Activated naive CD4-positive, alpha-beta T cell treated with anti-CD3 and anti-CD28 coated beads for 36 hours (primary cell): ENCODE data around the gene CDCA7. TPM values are rescaled to one million over a fixed set of nuclear protein-coding genes. Genes with fewer than 3 reads are reported as not detected.
"Not testable (repeated sequence)": the region's sequence is repeated elsewhere in the genome, so short reads cannot be mapped to it uniquely, and the experiment has no call there.

Experiments used
- CTCF ChIA-PET: fragments of 350-600 bp; sonication (Branson Sonifier 250); formaldehyde crosslinking; loops from one replicate; lab custom pipeline; 2021; ENCODE audit warnings: antibody characterized with exemption; lab: Charles Lee
- DNase-seq: peaks from one replicate; pipeline ENCODE4 v3.0.0-alpha.2; 2020
- H3K27ac Mint-ChIP-seq: one replicate; pipeline ENCODE4 v1.8.0; 2021; ENCODE audit warnings: mild to moderate bottlenecking, mixed read lengths
- H3K27me3 Mint-ChIP-seq: one replicate; pipeline ENCODE4 v1.8.0; 2021; ENCODE audit warnings: low read depth, mixed read lengths
- H3K36me3 Mint-ChIP-seq: one replicate; pipeline ENCODE4 v1.8.0; 2021; ENCODE audit warnings: low read depth, mixed read lengths
- H3K4me1 Mint-ChIP-seq: one replicate; pipeline ENCODE4 v1.8.0; 2021; ENCODE audit warnings: low read depth, mixed read lengths
- H3K4me3 Mint-ChIP-seq: one replicate; pipeline ENCODE4 v1.8.0; 2021; ENCODE audit warnings: mild to moderate bottlenecking, moderate library complexity, mixed read lengths
- H3K9me3 Mint-ChIP-seq: one replicate; pipeline ENCODE4 v1.8.0; 2021; ENCODE audit warnings: mixed read lengths
- intact Hi-C: fragments of 100-400 bp; cut with micrococcal nuclease; formaldehyde crosslinking; loops from one replicate; pipeline ENCODE4 v1.15.1; 2023
- total RNA-seq, 2 experiments: library from RNA; stranded (reverse); gene quantifications; one replicate each; pipeline ENCODE4 v1.2.3, GENCODE V29; 2021

Gene CDCA7
- total RNA-seq, 2 experiments from 2014 or later: 74.0 to 74.7 TPM

DNA sequence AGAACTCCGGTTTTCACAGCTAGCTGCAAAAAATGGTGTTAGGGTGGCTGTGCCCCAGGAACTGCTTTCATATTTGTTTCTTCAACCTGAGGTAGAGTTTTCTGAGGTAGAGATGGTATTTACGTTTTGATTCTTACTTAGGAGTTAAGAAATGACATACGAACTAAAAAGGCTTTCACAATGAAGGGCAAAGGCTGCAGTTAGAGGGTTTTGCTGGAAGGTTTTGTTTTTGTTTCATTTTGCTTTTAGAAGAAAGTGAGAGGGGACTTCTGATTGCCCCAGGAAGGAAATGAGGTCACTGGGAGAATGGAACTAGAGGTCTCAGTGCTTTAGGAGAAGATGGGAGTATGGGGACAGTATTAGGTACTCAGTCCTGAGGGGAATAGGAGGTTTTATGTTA, 15.5 kb downstream of the CDCA7 start:
- Mint-ChIP-seq H3K4me3 (no peak overlapping the region), H3K36me3 (peaks cover 47% of the 10 kb centered on the region), H3K9me3 (no peaks in the 10 kb centered on the region), H3K4me1 (peaks cover 14% of the 10 kb centered on the region), H3K27me3 (no peaks in the 10 kb centered on the region), H3K27ac (peak overlapping the region; percentile 56)
- CTCF ChIA-PET: no interaction called here
- DNase-seq: no peak
- intact Hi-C loops: loop anchor here (1.0 kb wide), 1 partner anchor 15 kb away; no protein-coding TSS in a partner anchor

DNA sequence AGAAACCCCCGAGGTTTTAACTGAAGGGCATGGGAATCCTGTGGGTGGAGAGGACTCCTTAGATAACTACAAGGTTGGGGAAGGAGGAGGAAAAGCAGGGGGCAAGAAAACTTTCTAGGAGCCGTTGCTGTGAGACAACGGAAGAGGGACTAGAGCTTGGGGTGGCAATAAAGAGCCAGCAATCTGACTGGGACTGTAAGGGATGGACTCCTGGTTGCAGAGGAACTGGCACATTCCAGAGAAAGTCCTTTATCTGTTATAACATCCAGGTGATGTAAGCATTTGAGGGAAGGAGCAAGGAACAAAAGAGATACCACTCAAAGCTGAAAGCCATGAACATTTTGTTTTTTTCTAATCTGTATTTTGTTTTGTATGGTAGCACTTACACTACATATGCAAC, 16.4 kb downstream of the CDCA7 start:
- Mint-ChIP-seq H3K36me3 (peaks cover 40% of the 10 kb centered on the region), H3K27ac (peak overlapping the region; percentile 56), H3K4me1 (peaks cover 14% of the 10 kb centered on the region), H3K9me3 (no peaks in the 10 kb centered on the region), H3K27me3 (no peaks in the 10 kb centered on the region), H3K4me3 (no peak overlapping the region)
- no peak for DNase-seq
- CTCF ChIA-PET: interaction anchor here (0.9 kb wide), 1 partner anchor 9 kb away, joined by 3 read pairs; no protein-coding TSS in a partner anchor
- intact Hi-C loops: no loop called here

DNA sequence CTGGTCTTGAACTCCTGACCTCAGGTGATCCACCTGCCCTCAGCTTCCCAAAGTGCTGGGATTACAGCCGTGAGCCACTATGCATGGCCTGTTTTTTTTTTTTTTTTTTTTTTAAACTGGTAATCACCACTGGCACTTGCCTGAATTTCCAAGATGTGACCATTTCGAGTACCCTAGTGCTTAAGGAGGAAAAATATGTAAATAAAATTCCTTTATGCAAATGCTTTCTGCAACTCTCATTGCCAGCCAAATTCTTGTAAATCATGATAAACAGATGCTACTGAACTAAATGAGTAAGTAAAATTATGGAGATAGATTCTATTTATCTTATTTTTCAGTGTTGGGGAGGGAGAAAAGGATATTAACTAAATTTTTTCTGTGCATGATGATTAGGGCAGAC, 18.6 kb downstream of the CDCA7 start:
- no peaks in the 10 kb centered on the region for H3K27me3 Mint-ChIP-seq
- no peak overlapping the region for H3K4me3 Mint-ChIP-seq
- peaks cover 14% of the 10 kb centered on the region for H3K4me1 Mint-ChIP-seq
- CTCF ChIA-PET: no interaction called here
- H3K27ac Mint-ChIP-seq: no peak overlapping the region
- DNase-seq: no peak
- H3K36me3 Mint-ChIP-seq: peaks cover 18% of the 10 kb centered on the region
- H3K9me3 Mint-ChIP-seq: no peaks in the 10 kb centered on the region
- intact Hi-C loops: no loop called here

- H3K4me1 Mint-ChIP-seq: peaks cover 9% of the 10 kb centered on the region
- H3K9me3 Mint-ChIP-seq: no peaks in the 10 kb centered on the region
- no peak overlapping the region for H3K4me3 Mint-ChIP-seq
- H3K36me3 Mint-ChIP-seq: peaks cover 8% of the 10 kb centered on the region
- H3K27ac Mint-ChIP-seq: no peak overlapping the region
- CTCF ChIA-PET: no interaction called here
- intact Hi-C loops: no loop called here
- no peaks in the 10 kb centered on the region for H3K27me3 Mint-ChIP-seq
- DNase-seq: no peak
Observed at GRCh38 chr2:173374634-173375033, 20.0 kb downstream of the CDCA7 start.

- H3K27me3 Mint-ChIP-seq, H3K4me3 Mint-ChIP-seq, H3K36me3 Mint-ChIP-seq, H3K4me1 Mint-ChIP-seq, DNase-seq, intact Hi-C loops, H3K27ac Mint-ChIP-seq, H3K9me3 Mint-ChIP-seq: not testable (repeated sequence)
- CTCF ChIA-PET: interaction anchor here (1.4 kb wide), 1 partner anchor 15 kb away, joined by 3 read pairs; no protein-coding TSS in a partner anchor
Observed at GRCh38 chr2:173385534-173385933, 30.9 kb downstream of the CDCA7 start.

DNA sequence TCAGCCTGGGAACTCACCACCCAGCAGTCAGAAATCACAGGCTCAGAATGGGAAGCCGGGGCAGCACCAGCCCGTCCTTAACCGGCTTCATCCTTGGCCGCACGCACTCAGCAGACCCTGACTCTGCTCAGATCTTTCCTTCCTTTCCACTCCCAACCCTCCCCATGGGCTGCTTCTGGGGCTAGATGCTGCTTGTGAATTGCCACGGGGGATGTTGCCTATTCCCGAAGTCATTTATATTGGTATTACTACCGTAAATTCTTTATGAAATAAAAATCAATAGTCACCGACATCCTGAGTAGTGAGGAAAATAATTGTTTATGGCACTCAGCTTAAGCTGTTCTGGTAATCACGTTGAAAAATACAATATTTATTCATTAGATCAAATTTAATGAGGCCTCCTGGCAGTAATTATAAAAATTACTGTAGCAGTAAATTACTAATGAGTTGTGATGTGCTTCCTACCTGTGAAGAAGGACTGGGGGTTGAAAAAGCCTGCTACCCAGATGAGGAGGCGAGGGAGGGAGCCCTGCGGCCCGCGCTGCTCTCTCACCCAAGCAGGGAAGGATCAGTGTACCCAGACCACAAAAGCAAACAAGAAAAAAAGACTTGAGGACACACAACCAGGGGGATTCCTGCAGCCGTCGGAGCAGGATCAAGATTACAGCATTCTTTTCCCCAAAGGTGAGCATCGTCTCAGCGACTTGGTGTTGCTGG, 31.5 kb downstream of the CDCA7 start:
- H3K4me1 Mint-ChIP-seq: no peaks in the 10 kb centered on the region
- peaks cover 2% of the 10 kb centered on the region for H3K36me3 Mint-ChIP-seq
- CTCF ChIA-PET: interaction anchor here (0.6 to 1.4 kb wide), 2 partner anchors 14 to 64 kb away, joined by 3 to 4 read pairs; no protein-coding TSS in a partner anchor
- no peak overlapping the region for H3K27ac Mint-ChIP-seq
- no peaks in the 10 kb centered on the region for H3K27me3 Mint-ChIP-seq
- intact Hi-C loops: no loop called here
- DNase-seq: no peak
- H3K9me3 Mint-ChIP-seq: peaks cover 4% of the 10 kb centered on the region
- no peak overlapping the region for H3K4me3 Mint-ChIP-seq

DNA sequence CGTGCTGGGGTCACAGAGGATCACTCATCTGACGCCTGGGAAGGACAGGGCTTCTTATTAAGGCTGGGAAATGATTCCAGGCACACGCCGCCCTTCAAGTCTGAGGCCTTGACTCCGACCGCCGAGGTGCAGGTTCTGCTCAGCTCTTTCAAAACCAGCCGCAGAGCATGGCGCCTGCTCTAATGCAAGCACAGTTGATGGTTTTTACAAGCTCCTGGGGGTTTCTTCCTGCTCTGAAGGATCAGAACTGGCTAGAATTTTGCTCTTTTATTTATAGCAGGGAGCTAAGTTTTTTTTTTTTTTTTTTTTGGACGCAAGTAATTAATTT, 32.0 kb downstream of the CDCA7 start:
- Mint-ChIP-seq H3K27me3 (no peaks in the 10 kb centered on the region), H3K4me1 (no peaks in the 10 kb centered on the region), H3K4me3 (no peak overlapping the region), H3K36me3 (peaks cover 2% of the 10 kb centered on the region), H3K27ac (no peak overlapping the region), H3K9me3 (peaks cover 4% of the 10 kb centered on the region)
- DNase-seq: no peak
- CTCF ChIA-PET: interaction anchor here (0.6 to 1.4 kb wide), 2 partner anchors 13 to 64 kb away, joined by 3 to 4 read pairs; no protein-coding TSS in a partner anchor
- intact Hi-C loops: no loop called here

GRCh38 chr2:173387079-173387478, 32.4 kb downstream of the CDCA7 start:
- CTCF ChIA-PET: interaction anchor here (0.6 kb wide), 1 partner anchor 63 kb away, joined by 4 read pairs; no protein-coding TSS in a partner anchor
- DNase-seq: no peak
- H3K27ac Mint-ChIP-seq: no peak overlapping the region
- H3K4me1 Mint-ChIP-seq: no peaks in the 10 kb centered on the region
- no peak overlapping the region for H3K4me3 Mint-ChIP-seq
- peaks cover 2% of the 10 kb centered on the region for H3K36me3 Mint-ChIP-seq
- intact Hi-C loops: no loop called here
- no peaks in the 10 kb centered on the region for H3K27me3 Mint-ChIP-seq
- H3K9me3 Mint-ChIP-seq: peaks cover 4% of the 10 kb centered on the region

DNA sequence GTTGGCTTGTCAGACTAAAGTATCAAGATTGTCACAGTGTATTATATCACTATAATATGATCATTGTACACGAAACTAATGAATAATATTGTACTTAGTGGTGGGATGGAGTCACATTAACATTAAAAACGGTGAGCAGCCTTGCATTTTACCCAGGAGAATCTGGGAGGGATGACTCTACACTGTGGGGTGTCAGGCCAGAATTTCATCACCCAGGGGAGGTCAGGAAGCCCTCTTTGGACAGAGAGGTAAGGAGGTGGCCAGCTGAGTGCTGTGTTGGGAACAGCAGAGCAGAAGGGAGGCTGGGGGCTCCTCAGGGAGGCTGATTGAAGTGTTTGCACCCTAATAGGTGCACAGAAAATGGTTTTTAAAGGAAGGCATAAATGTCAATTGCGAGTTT, 33.0 kb downstream of the CDCA7 start:
- Mint-ChIP-seq H3K4me3 (no peak overlapping the region), H3K27ac (no peak overlapping the region), H3K9me3 (peaks cover 4% of the 10 kb centered on the region), H3K36me3 (peaks cover 2% of the 10 kb centered on the region), H3K4me1 (no peaks in the 10 kb centered on the region), H3K27me3 (no peaks in the 10 kb centered on the region)
- intact Hi-C loops: no loop called here
- CTCF ChIA-PET: no interaction called here
- DNase-seq: no peak

DNA sequence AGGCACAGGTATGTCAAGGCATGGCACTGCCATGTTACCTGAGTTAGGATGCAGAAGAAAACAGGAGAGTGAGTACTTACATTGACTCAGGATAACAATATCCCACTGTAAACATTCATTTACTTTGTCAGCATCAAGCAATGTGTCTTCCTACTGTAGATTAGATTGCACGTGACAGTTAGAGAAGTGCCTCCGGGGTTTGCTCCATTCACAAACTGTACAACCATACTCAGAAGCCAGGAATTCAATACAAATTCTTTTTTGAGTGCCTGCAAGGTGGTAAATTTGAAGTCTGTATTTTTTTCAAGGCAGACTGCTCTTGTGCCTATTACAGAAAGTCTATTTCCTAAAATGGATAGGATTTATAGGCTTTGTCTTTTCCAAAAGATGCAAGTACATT, 34.1 kb downstream of the CDCA7 start:
- CTCF ChIA-PET: no interaction called here
- H3K36me3 Mint-ChIP-seq: peaks cover 2% of the 10 kb centered on the region
- H3K27me3 Mint-ChIP-seq: no peaks in the 10 kb centered on the region
- H3K4me3 Mint-ChIP-seq: no peak overlapping the region
- no peaks in the 10 kb centered on the region for H3K4me1 Mint-ChIP-seq
- no peak for DNase-seq
- H3K27ac Mint-ChIP-seq: no peak overlapping the region
- intact Hi-C loops: no loop called here
- H3K9me3 Mint-ChIP-seq: peaks cover 4% of the 10 kb centered on the region

DNA sequence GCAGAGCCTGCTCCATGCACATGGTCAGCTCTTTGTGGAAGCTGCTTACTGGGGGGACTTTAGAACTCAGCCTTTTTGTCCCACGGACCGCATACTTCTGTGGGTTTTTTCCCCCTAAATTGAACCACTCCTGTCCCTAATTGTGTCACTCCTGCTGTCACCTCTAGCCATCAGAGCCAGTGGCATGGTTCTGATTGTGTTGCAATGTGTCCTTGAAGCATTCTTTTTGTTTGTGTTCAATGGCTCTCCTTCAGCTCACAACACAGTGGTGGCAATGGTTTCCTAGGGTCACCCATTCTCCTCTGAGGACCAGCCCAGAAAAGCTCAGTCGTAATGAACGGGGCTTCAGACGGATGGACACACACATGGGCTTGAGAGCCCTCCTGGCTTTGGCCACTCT, 35.4 kb downstream of the CDCA7 start:
- Mint-ChIP-seq H3K9me3 (no peaks in the 10 kb centered on the region), H3K4me1 (no peaks in the 10 kb centered on the region), H3K27ac (no peak overlapping the region), H3K4me3 (no peak overlapping the region), H3K27me3 (peaks cover 8% of the 10 kb centered on the region), H3K36me3 (no peaks in the 10 kb centered on the region)
- CTCF ChIA-PET: no interaction called here
- intact Hi-C loops: no loop called here
- DNase-seq: no peak

GRCh38 chr2:173392731-173393130, 38.1 kb downstream of the CDCA7 start:
- peaks cover 23% of the 10 kb centered on the region for H3K27me3 Mint-ChIP-seq
- H3K4me1 Mint-ChIP-seq: no peaks in the 10 kb centered on the region
- CTCF ChIA-PET: no interaction called here
- no peaks in the 10 kb centered on the region for H3K9me3 Mint-ChIP-seq
- intact Hi-C loops: no loop called here
- H3K27ac Mint-ChIP-seq: no peak overlapping the region
- H3K4me3 Mint-ChIP-seq: no peak overlapping the region
- no peak for DNase-seq
- no peaks in the 10 kb centered on the region for H3K36me3 Mint-ChIP-seq

DNA sequence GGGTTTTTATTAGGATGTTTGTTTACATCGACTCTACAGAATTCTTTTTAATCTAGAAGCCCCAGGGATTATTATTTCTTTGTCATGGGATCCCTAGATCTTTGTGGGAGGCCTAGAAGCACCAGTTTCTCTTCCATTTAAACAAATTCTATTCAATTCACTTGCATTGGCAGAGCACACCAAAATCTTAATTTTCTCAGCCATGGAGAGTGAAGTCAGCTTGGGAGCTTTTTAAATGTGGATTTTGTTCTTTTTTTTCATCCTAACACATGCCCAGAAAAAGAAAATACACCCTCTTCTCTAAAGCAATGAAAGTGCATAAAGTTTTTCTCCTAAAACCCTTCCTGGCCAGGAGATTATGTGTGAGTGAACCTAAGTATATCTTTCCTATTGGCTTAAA, 38.5 kb downstream of the CDCA7 start:
- CTCF ChIA-PET: no interaction called here
- Mint-ChIP-seq H3K9me3 (no peaks in the 10 kb centered on the region), H3K4me1 (no peaks in the 10 kb centered on the region), H3K27ac (no peak overlapping the region), H3K27me3 (peaks cover 23% of the 10 kb centered on the region), H3K36me3 (no peaks in the 10 kb centered on the region), H3K4me3 (no peak overlapping the region)
- DNase-seq: no peak
- intact Hi-C loops: no loop called here
